H1 (cell line): ENCODE measurements around the gene HEBP1. TPM values are rescaled to one million over a fixed set of nuclear protein-coding genes. Genes with fewer than 3 reads are reported as not detected.

ENCODE experiments used
- CTCF ChIA-PET: fragments of 300-600 bp; sonication (Branson Sonifier 250); formaldehyde crosslinking; loops from one replicate; lab custom pipeline; 2021; ENCODE audit not compliant: partially characterized antibody; lab: Charles Lee
- POLR2A ChIA-PET: fragments of 300-600 bp; sonication (Branson Sonifier 250); formaldehyde crosslinking; loops from one replicate; lab custom pipeline; 2021; ENCODE audit warnings: inconsistent platforms; ENCODE audit not compliant: partially characterized antibody; lab: Charles Lee
- DNase-seq, 2 experiments: peaks; one replicate each; pipeline versions ENCODE4 v3.0.0 to v3.0.0-alpha.2; 2010 to 2022; ENCODE audit warnings: low spot score in 2 of 2, low read depth in 1 of 2, mixed read lengths in 1 of 2
- FAIRE-seq: peaks from 2 replicates; lab custom pipeline; 2011; peaks lifted over from hg19 to GRCh38; lab: Jason Lieb, UNC
- H2AFZ ChIP-seq: 2 replicates; pipeline ENCODE4 v1.8.1; 2012; ENCODE audit warnings: low read length, inconsistent platforms
- H2AK5ac ChIP-seq: 2 replicates; pipeline ENCODE4 v1.6.1; 2013; ENCODE audit warnings: low read depth, low read length
- H2BK120ac ChIP-seq: replicated peaks from 2 replicates; pipeline ENCODE3; 2013; ENCODE audit warnings: low read depth, low read length, inconsistent platforms
- H2BK12ac ChIP-seq: 2 replicates; pipeline ENCODE4 v1.6.1; 2013; ENCODE audit warnings: low read depth, low read length
- H2BK15ac ChIP-seq: 2 replicates; pipeline ENCODE4 v1.6.1; 2013; ENCODE audit warnings: low read length
- H2BK20ac ChIP-seq: 2 replicates; pipeline ENCODE4 v1.6.1; 2013; ENCODE audit warnings: low read length
- H2BK5ac ChIP-seq: 2 replicates; pipeline ENCODE4 v1.6.1; 2013; ENCODE audit warnings: low read depth, low read length
- H3K14ac ChIP-seq: 2 replicates; pipeline ENCODE4 v1.6.1; 2013; ENCODE audit warnings: inconsistent platforms; ENCODE audit not compliant: insufficient read length
- H3K18ac ChIP-seq: 2 replicates; pipeline ENCODE4 v1.6.1; 2013; ENCODE audit warnings: low read length; ENCODE audit errors: extremely low read depth
- H3K23ac ChIP-seq: 2 replicates; pipeline ENCODE4 v1.6.1; 2013; ENCODE audit warnings: inconsistent platforms; ENCODE audit not compliant: insufficient read length
- H3K23me2 ChIP-seq: 2 replicates; pipeline ENCODE4 v1.6.1; 2013; ENCODE audit warnings: low read depth, low read length
- H3K27ac ChIP-seq: 2 replicates; pipeline ENCODE4 v1.6.1; 2011; ENCODE audit warnings: low read depth, low read length, inconsistent platforms
- H3K27me3 ChIP-seq, 4 experiments: replicated peaks in 1 of 4; 1 replicate in 1 of 4; 2 replicates in 3 of 4; pipeline versions ENCODE4 v1.6.1 to v1.8.1; 2011 to 2013; ENCODE audit warnings: low read length in 3 of 4, mild to moderate bottlenecking in 3 of 4, inconsistent platforms in 2 of 4, mixed read lengths in 2 of 4, moderate library complexity in 1 of 4; ENCODE audit not compliant: control insufficient read depth in 3 of 4, insufficient read depth in 3 of 4; ENCODE audit errors: extremely low read depth in 1 of 4
- H3K36me3 ChIP-seq, 4 experiments: 2 replicates each; pipeline versions ENCODE4 v1.6.1 to v1.8.1; 2011 to 2013; ENCODE audit warnings: mild to moderate bottlenecking in 4 of 4, low read length in 3 of 4, moderate library complexity in 2 of 4, control low read depth in 1 of 4, inconsistent platforms in 1 of 4; ENCODE audit not compliant: insufficient read depth in 4 of 4, control insufficient read depth in 2 of 4
- H3K4ac ChIP-seq: replicated peaks from 2 replicates; pipeline ENCODE3; 2013; ENCODE audit warnings: low read length, low read depth, mixed read lengths, inconsistent platforms; ENCODE audit not compliant: insufficient read length
- H3K4me1 ChIP-seq, 4 experiments: replicated peaks in 1 of 4; 1 replicate in 1 of 4; 2 replicates in 3 of 4; pipeline versions ENCODE4 v1.6.1 to v1.8.1; 2011 to 2013; ENCODE audit warnings: low read length in 3 of 4, inconsistent platforms in 2 of 4, mixed read lengths in 1 of 4; ENCODE audit not compliant: insufficient read depth in 4 of 4, control insufficient read depth in 3 of 4
- H3K4me2 ChIP-seq, 2 experiments: 2 replicates each; pipeline versions ENCODE4 v1.6.1 to v1.8.1; 2011 to 2013; ENCODE audit warnings: low read depth in 2 of 2, low read length in 2 of 2, control low read depth in 1 of 2, inconsistent platforms in 1 of 2, mild to moderate bottlenecking in 1 of 2; ENCODE audit not compliant: insufficient read depth in 1 of 2
- H3K4me3 ChIP-seq, 4 experiments: fragments of 200-600, 300-600 bp in 1 of 4; sonication (generic), shearing (Covaris generic), sonication (Bioruptor Twin) in 1 of 4; 2 replicates each; pipeline versions ENCODE4 v1.5.1 to v1.8.1; 2011 to 2016; ENCODE audit warnings: low read length in 4 of 4, low read depth in 3 of 4, control low read depth in 2 of 4, inconsistent platforms in 2 of 4, mild to moderate bottlenecking in 2 of 4, mixed read lengths in 1 of 4, moderate library complexity in 1 of 4; ENCODE audit not compliant: insufficient read depth in 2 of 4; ENCODE audit errors: extremely low read depth in 1 of 4
- H3K56ac ChIP-seq: replicated peaks from 2 replicates; pipeline ENCODE3; 2013; ENCODE audit warnings: low read depth, mild to moderate bottlenecking, mixed read lengths, low read length, inconsistent platforms; ENCODE audit not compliant: insufficient read length
- H3K79me1 ChIP-seq: 2 replicates; pipeline ENCODE4 v1.6.1; 2013; ENCODE audit warnings: low read depth, low read length, control low read depth
- H3K79me2 ChIP-seq, 2 experiments: 2 replicates each; pipeline versions ENCODE4 v1.6.1 to v1.8.1; 2012 to 2013; ENCODE audit warnings: low read length in 2 of 2, mild to moderate bottlenecking in 2 of 2, inconsistent platforms in 1 of 2; ENCODE audit not compliant: insufficient read depth in 2 of 2, control insufficient read depth in 1 of 2
- H3K9ac ChIP-seq, 4 experiments: replicated peaks in 1 of 4; 1 replicate in 1 of 4; 2 replicates in 3 of 4; pipeline versions ENCODE4 v1.6.1 to v1.8.1; 2011 to 2013; ENCODE audit warnings: low read depth in 3 of 4, low read length in 3 of 4, control low read depth in 2 of 4, mild to moderate bottlenecking in 2 of 4, moderate library complexity in 2 of 4, inconsistent platforms in 1 of 4; ENCODE audit errors: extremely low read depth in 1 of 4
- H3K9me3 ChIP-seq, 2 experiments: 2 replicates each; pipeline versions ENCODE4 v1.6.1 to v1.8.1; 2012 to 2013; ENCODE audit warnings: mild to moderate bottlenecking in 2 of 2, moderate library complexity in 2 of 2, control low read depth in 1 of 2, inconsistent platforms in 1 of 2, low read depth in 1 of 2, low read length in 1 of 2, mixed read lengths in 1 of 2; ENCODE audit not compliant: insufficient read depth in 2 of 2
- H4K20me1 ChIP-seq, 2 experiments: replicated peaks in 1 of 2; 2 replicates each; pipeline versions ENCODE3 to v1.8.1; 2011 to 2013; ENCODE audit warnings: inconsistent platforms in 2 of 2, low read length in 2 of 2, mild to moderate bottlenecking in 1 of 2; ENCODE audit not compliant: insufficient read depth in 2 of 2, control insufficient read depth in 1 of 2
- H4K5ac ChIP-seq: 2 replicates; pipeline ENCODE4 v1.6.1; 2013; ENCODE audit warnings: low read length, low read depth, mixed read lengths, inconsistent platforms; ENCODE audit not compliant: insufficient read length
- H4K8ac ChIP-seq: 2 replicates; pipeline ENCODE4 v1.8.0; 2013; ENCODE audit warnings: mild to moderate bottlenecking, moderate library complexity, low read length, inconsistent platforms; ENCODE audit not compliant: insufficient read depth; ENCODE audit errors: extremely low read depth
- H4K91ac ChIP-seq: replicated peaks from 2 replicates; pipeline ENCODE3; 2013; ENCODE audit warnings: low read length, mixed read lengths, inconsistent platforms; ENCODE audit not compliant: insufficient read length
- CHD2 ChIP-seq: IDR thresholded peaks from 2 replicates; pipeline ENCODE4 v1.6.1; 2012; ENCODE audit warnings: low read length, improper control_type of control experiment
- CREB1 ChIP-seq: IDR thresholded peaks from 2 replicates; pipeline ENCODE4 v1.6.1; 2012; ENCODE audit warnings: inconsistent platforms
- CTBP2 ChIP-seq: IDR thresholded peaks from 2 replicates; pipeline ENCODE4 v1.7.0; 2011; ENCODE audit warnings: borderline replicate concordance, mild to moderate bottlenecking, moderate library complexity, mixed read lengths, low read length; ENCODE audit not compliant: insufficient read depth, insufficient read length
- FOSL1 ChIP-seq: IDR thresholded peaks from 2 replicates; pipeline ENCODE4 v1.6.1; 2011; ENCODE audit warnings: mild to moderate bottlenecking, low read depth, low read length, moderate library complexity; ENCODE audit not compliant: insufficient read depth
- GABPA ChIP-seq: IDR thresholded peaks from 2 replicates; pipeline ENCODE4 v1.6.1; 2011; ENCODE audit warnings: mild to moderate bottlenecking, low read length, moderate library complexity, borderline replicate concordance; ENCODE audit not compliant: insufficient read depth
- GTF2F1 ChIP-seq: IDR thresholded peaks from 2 replicates; pipeline ENCODE4 v1.6.1; 2012; ENCODE audit warnings: low read depth, low read length, improper control_type of control experiment, borderline replicate concordance
- MAFK ChIP-seq: IDR thresholded peaks from 2 replicates; pipeline ENCODE4 v1.6.1; 2012; ENCODE audit warnings: low read depth, mild to moderate bottlenecking, improper control_type of control experiment, low read length
- SP2 ChIP-seq: IDR thresholded peaks from 2 replicates; pipeline ENCODE4 v1.6.1; 2012; ENCODE audit warnings: mild to moderate bottlenecking, low read length, inconsistent platforms
- SP4 ChIP-seq: IDR thresholded peaks from 2 replicates; pipeline ENCODE4 v1.6.1; 2012; ENCODE audit warnings: low read length, inconsistent platforms
- WGBS, 2 experiments: shearing (Covaris generic) in 1 of 2; methylation state at CpG; one replicate each; pipeline versions ENCODE4 v1.1.6 to v1.1.7; 2013 to 2015; ENCODE audit warnings: low lambda C conversion rate in 2 of 2, mixed read lengths in 2 of 2, inconsistent platforms in 1 of 2, low coverage in 1 of 2, missing lambda C conversion rate in 1 of 2; ENCODE audit not compliant: insufficient replicate concordance in 2 of 2, insufficient coverage in 1 of 2, insufficient read length in 1 of 2; ENCODE audit errors: extremely low coverage in 1 of 2, missing lambda C conversion rate in 1 of 2; 5-methylcytosine and 5-hydroxymethylcytosine counted together
- polyA plus RNA-seq, 7 experiments: library from polyadenylated mRNA; depleted of rRNA in 3 of 7; stranded (reverse) in 5 of 7; unstranded in 2 of 7; fragments of >200 nt in 5 of 7; fragments of 200-250 nt in 2 of 7; gene quantifications; 1 replicate in 5 of 7; 2 replicates in 1 of 7; 4 replicates in 1 of 7; pipeline versions ENCODE4 v1.2.1 to v1.2.3, GENCODE V29; 2011 to 2013; ENCODE audit warnings: missing spikeins in 2 of 7, mixed read lengths in 2 of 7
- total RNA-seq: library from RNA; stranded (reverse); fragmentation: NEBNext Ultra II Directional; extraction: Animal tissue kit (Norgen Biotek cat#: 25700); gene quantifications from 2 replicates; pipeline ENCODE4 v1.2.1, GENCODE V29; 2021
- TF ChIP-seq, protein P1 (sequence below): IDR thresholded peaks from 2 replicates; pipeline ENCODE4 v1.6.1; 2012; ENCODE audit warnings: inconsistent platforms
- TF ChIP-seq, protein P2 (sequence below): IDR thresholded peaks from 2 replicates; pipeline ENCODE4 v1.6.1; 2011; ENCODE audit warnings: low read length, improper control_type of control experiment

The HEBP1 gene
- total and polyA plus RNA-seq, 2 of the 8 experiments (the other 6 are each of a cell fraction or from before 2014, with no cell fraction given) = 30.8 to 56.1 TPM

DNA sequence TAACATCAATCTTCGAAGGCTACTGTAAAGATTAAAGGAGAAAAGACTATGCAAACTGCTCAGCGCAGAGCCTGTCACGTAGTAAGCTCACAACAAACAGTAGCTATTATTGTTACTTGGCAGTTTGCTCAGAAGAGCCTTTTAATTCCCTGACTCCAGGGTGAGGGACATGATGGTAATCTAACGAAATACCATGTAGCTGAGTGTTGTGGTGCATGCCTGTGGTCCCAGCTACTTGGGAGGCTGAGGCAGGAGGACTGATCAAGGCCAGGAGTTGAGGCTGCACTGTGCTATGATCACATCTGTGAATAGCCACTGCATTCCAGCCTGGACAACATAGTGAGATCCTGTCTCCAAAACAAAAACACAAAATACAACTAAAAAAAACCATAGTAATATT lies 22.8 kb downstream of the HEBP1 start:
- Histone ChIP-seq H3K79me1 (peaks cover 2% of the 10 kb centered on the region; the same call in 1 of the 2 replicates), H2AFZ (no peak overlapping the region), H3K18ac (no peak overlapping the region), H2BK20ac (no peak overlapping the region), H4K8ac (no peak overlapping the region), H2BK120ac (no peak overlapping the region), H3K4ac (no peak overlapping the region), H3K27ac (no peak overlapping the region), H3K4me3 (no peak overlapping the region), H3K27me3 (no peaks in the 10 kb centered on the region), H4K5ac (no peak overlapping the region), H2BK12ac (no peak overlapping the region), H4K20me1 (no peaks in the 10 kb centered on the region), H3K23me2 (no peaks in the 10 kb centered on the region), H3K23ac (no peak overlapping the region), H3K4me2 (no peak overlapping the region), H3K79me2 (no peaks in the 10 kb centered on the region; a peak in 1 of 4 replicates), H2AK5ac (no peak overlapping the region), H2BK15ac (no peak overlapping the region), H3K9me3 (peaks cover 7 to 12% of the 10 kb centered on the region in 2 experiments; a peak in 2 of 4 replicates), H3K36me3 (peaks cover 11 to 48% (median 36%) of the 10 kb centered on the region in 4 experiments), H3K4me1 (peaks cover 0 to 3% (median 0%) of the 10 kb centered on the region in 4 experiments; a peak in 1 of 7 replicates), H3K56ac (no peak overlapping the region), H2BK5ac (no peak overlapping the region), H3K9ac (no peak overlapping the region), H3K14ac (no peak overlapping the region), H4K91ac (no peak overlapping the region)
- FAIRE-seq (no peak), DNase-seq (no peak)
- POLR2A ChIA-PET = interaction anchor here (0.7 to 1.6 kb wide), 2 partner anchors 14 to 17 kb away, joined by 3 read pairs; no protein-coding TSS in a partner anchor
- CTCF ChIA-PET = interaction anchor here (0.6 to 5.8 kb wide), 19 partner anchors 8 to 240 kb away, joined by 3 to 60 read pairs (median 5); no protein-coding TSS in a partner anchor
- 93% methylated on average over 4 of the region's 4 CpGs; no CpG with 5 or more reads in 1 of the 2 experiments for WGBS, 2 experiments
- TF ChIP-seq, protein P1, sequence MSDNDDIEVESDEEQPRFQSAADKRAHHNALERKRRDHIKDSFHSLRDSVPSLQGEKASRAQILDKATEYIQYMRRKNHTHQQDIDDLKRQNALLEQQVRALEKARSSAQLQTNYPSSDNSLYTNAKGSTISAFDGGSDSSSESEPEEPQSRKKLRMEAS = no peak
- TF ChIP-seq FOSL1 = no peak
- TF ChIP-seq SP4 = no peak
- TF ChIP-seq MAFK = no peak
- TF ChIP-seq, protein P2, sequence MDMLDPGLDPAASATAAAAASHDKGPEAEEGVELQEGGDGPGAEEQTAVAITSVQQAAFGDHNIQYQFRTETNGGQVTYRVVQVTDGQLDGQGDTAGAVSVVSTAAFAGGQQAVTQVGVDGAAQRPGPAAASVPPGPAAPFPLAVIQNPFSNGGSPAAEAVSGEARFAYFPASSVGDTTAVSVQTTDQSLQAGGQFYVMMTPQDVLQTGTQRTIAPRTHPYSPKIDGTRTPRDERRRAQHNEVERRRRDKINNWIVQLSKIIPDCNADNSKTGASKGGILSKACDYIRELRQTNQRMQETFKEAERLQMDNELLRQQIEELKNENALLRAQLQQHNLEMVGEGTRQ = no peak
- no peak for TF ChIP-seq CTBP2
- TF ChIP-seq GTF2F1 = no peak
- TF ChIP-seq CREB1 = no peak
- no peak for TF ChIP-seq SP2
- TF ChIP-seq CHD2 = no peak
- TF ChIP-seq GABPA = no peak
